NOMO-1 treated with dmso at 0.1 percent for 144 hours (cell line): ENCODE data around the gene PDCD1LG2.
"Not testable (repeated sequence)": the region's sequence is repeated elsewhere in the genome, so short reads cannot be mapped to it uniquely, and the experiment has no call there.

Source experiments
- DNase-seq: peaks from one replicate; lab custom pipeline; 2025; ENCODE audit not compliant: unreplicated experiment; lab: John Stamatoyannopoulos, UW

PDCD1LG2 gene

GRCh38 chr9:5493679-5494511, 16.4 kb upstream of the PDCD1LG2 start:
- peak; percentile 23 for DNase-seq

DNA sequence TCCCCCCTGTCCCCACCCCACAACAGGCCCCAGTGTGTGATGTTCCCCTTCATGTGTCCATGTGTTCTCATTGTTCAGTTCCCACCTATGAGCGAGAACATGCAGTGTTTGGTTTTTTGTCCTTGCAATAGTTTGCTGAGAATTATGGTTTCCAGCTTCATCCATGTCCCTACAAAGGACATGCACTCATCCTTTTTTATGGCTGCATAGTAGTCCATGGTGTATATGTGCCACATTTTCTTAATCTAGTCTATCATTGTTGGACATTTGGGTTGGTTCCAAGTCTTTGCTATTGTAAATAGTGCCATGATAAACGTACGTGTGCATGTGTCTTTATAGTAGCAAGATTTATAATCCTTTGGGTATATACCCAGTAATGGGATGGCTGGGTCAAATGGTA, 15.6 kb upstream of the PDCD1LG2 start:
- DNase-seq: not testable (repeated sequence)

GRCh38 chr9:5499157-5499556, 11.2 kb upstream of the PDCD1LG2 start:
- DNase-seq: no peak

DNA sequence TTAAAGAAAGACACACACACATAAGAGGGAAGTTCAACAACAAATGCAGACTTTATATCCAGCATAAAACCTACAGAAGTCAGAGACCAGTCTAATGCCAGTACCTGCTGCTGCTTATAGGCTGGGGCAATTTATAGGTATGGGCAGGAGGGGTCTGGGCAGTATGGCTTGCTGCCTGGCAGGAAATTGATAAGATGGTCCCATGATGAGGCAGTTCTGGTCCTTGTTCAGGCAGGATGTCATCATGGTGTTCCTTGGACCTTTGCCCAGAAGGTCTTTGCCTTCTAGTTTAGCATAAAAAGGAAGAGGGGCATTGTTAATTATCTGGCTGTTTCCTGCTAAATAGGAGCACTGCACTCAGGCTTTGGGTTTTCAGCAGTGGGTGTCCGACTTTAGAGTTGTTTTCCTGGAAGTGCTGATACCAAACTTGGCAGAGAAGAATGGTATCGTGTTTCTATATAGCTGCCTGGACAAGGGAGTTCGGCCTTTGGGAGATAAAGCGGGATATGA, 10.4 kb upstream of the PDCD1LG2 start:
- DNase-seq: no peak

DNA sequence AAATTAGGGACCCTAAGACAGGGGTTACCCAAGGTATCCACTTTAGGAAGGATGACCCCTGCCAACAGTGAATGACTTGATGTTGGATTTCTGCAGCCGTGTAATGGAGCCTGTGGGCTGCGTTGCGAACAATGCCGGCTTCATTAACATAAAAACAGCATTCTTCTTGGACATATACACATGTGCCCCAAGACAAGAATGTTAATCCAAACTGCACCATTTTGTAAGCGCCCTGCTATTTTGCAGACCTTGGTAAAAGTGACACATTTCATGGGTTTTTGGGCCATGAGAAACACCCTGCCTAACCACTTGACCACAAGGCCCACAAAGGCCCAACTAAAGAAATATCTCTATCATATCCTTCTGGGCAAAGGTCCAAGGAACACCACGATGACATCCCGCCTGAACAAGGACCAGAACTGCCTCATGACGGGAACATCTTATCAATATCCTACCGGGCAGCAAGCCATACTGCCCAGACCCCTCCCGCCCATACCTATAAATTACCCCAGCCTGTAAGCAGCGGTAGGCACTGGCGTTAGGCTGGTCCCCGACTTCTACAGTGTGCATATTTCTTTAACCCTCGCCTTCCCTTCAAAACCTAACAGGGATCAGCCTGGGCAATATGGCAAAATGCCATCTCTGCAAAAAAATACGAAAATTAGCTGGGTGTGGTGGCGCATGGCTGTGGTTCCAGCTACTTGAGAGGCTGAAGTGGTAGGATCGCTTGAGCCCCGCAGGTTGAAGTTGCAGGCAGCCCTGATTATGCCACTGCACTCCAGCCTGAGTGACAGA, 9.7 kb upstream of the PDCD1LG2 start:
- DNase-seq: no peak

DNA sequence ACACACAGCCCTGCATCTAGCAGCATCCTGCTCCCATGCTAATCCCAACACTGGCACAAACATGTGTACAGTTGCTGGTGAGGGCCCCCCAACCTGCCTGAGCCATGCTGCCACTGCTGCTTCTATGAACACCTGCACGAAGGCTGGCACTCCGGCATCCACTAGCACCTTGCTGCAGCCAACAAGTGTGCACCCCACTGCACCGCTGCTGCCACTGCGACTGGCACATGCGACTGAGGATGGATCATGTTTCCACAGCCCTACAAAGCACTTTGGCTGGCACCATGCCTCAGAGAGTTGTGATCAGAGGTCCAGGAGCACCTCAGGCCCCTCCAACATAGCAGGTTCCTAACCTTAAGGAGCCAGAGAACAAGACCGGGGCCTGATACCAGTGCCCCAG, 7.8 kb upstream of the PDCD1LG2 start:
- DNase-seq: no peak

GRCh38 chr9:5509573-5509972, 758 bp upstream of the PDCD1LG2 start:
- DNase-seq: no peak

DNA sequence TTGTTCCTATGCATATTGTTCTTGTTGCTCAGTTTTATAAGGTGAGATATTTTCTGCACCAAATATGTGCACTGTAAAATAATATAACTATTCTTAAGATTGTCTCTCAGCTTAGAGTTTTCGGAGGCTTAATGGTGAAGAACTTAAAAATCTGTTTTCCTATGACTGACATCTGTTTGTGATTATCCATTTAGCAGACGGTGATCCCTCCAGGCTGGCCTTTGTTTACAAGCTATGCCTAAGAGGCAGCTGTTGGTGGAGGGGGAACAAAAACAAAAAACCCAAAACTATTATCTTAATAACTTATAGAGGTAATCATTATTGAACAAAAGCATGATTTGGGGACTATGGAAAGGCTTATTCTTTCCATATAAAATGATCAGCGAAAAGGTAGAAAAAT, 658 bp downstream of the PDCD1LG2 start:
- no peak for DNase-seq

GRCh38 chr9:5511476-5511875, 1.1 kb downstream of the PDCD1LG2 start:
- DNase-seq: no peak

DNA sequence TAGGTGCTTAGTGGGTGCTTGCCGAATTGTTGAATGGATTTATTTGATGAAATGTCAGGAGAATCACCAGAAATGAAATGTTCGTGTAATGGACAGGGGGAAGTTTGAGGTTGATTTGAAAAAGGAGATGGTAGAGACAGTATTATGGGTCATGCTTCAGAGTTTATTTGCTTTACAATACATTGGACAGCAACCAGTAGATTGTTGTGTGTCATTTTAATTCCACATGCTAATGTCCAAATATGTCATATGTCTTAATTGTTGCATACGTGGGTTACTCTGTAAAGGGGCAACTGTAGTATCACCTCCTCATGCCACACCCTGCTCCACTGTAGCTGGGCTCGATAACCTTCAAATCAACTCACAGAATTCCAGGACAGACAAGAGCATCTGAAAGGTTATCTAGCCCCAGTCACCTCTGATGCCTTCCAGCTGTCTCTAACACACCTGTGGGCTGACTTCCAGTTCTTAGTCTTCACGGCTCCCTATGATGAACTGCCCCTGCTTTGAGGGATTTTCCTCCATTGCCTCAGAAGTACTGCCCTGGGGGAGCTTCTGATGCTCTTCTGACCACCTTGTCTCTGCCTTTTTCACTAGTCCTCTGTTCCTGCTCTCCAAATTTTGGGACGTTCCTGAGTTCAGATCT, 1.7 kb downstream of the PDCD1LG2 start:
- no peak for DNase-seq

DNA sequence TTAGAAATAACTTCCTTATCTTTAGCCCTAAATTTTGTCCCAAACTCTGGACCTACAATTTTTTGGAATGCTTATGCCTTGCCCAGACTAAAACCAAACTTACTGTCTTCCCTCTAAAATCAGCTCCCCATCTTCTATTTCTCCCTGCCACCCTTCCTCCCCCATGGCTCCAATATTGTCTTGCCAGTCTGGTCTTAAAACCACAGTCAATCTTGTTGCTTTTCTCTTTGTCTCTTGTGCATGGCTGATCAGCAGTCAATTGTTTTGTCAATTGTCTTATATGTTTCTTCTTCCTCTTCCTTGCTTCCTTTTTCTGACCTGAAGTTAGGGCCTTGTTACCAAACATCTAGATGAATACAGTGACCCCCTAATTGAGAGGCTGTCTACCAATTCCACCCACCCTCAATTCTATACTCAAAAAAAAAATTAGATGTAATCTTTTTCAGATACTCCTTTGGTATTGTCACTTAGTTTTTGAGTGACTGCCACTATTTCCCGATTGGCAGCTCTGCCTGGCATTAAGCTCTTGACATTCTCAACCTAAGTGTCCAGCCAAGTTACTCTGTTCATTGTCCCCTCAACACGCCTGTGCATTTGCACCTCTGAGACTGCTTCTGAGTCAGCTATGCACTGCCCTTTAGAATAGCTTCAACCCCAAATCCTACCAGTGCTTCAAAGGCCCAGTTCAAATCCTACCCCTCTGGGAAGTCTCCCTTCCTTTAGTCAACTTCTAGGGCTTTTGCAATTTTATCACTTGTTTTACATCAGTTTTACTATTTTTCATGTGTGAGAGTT, 2.5 kb downstream of the PDCD1LG2 start:
- DNase-seq: no peak

- no peak for DNase-seq
Observed at GRCh38 chr9:5513966-5514616, 3.8 kb downstream of the PDCD1LG2 start.

- no peak for DNase-seq
Observed at GRCh38 chr9:5514617-5515260, 4.4 kb downstream of the PDCD1LG2 start.

GRCh38 chr9:5515261-5515650, 4.9 kb downstream of the PDCD1LG2 start:
- no peak for DNase-seq

GRCh38 chr9:5516453-5517220, 6.3 kb downstream of the PDCD1LG2 start:
- DNase-seq: no peak

GRCh38 chr9:5518171-5518936, 8.0 kb downstream of the PDCD1LG2 start:
- DNase-seq: no peak

- no peak for DNase-seq
Observed at GRCh38 chr9:5518937-5519319, 8.6 kb downstream of the PDCD1LG2 start.

GRCh38 chr9:5524090-5524489, 13.8 kb downstream of the PDCD1LG2 start:
- DNase-seq: no peak
